GM08714 (cell line): ENCODE data around the gene CYP2S1.
"Not testable (repeated sequence)": the region's sequence is repeated elsewhere in the genome, so short reads cannot be mapped to it uniquely, and the experiment has no call there.

Experiments
- H3K4me3 ChIP-seq: fragments of 200-500 bp; sonication (Bioruptor generic); 2 replicates; pipeline ENCODE4 v1.5.1; 2014; ENCODE audit warnings: mild to moderate bottlenecking, low read length, inconsistent platforms
- ZNF274 ChIP-seq: IDR thresholded peaks from 2 replicates; pipeline ENCODE4 v1.6.1; 2012; ENCODE audit warnings: mild to moderate bottlenecking, low read depth, low read length

Gene CYP2S1, protein sequence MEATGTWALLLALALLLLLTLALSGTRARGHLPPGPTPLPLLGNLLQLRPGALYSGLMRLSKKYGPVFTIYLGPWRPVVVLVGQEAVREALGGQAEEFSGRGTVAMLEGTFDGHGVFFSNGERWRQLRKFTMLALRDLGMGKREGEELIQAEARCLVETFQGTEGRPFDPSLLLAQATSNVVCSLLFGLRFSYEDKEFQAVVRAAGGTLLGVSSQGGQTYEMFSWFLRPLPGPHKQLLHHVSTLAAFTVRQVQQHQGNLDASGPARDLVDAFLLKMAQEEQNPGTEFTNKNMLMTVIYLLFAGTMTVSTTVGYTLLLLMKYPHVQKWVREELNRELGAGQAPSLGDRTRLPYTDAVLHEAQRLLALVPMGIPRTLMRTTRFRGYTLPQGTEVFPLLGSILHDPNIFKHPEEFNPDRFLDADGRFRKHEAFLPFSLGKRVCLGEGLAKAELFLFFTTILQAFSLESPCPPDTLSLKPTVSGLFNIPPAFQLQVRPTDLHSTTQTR

DNA sequence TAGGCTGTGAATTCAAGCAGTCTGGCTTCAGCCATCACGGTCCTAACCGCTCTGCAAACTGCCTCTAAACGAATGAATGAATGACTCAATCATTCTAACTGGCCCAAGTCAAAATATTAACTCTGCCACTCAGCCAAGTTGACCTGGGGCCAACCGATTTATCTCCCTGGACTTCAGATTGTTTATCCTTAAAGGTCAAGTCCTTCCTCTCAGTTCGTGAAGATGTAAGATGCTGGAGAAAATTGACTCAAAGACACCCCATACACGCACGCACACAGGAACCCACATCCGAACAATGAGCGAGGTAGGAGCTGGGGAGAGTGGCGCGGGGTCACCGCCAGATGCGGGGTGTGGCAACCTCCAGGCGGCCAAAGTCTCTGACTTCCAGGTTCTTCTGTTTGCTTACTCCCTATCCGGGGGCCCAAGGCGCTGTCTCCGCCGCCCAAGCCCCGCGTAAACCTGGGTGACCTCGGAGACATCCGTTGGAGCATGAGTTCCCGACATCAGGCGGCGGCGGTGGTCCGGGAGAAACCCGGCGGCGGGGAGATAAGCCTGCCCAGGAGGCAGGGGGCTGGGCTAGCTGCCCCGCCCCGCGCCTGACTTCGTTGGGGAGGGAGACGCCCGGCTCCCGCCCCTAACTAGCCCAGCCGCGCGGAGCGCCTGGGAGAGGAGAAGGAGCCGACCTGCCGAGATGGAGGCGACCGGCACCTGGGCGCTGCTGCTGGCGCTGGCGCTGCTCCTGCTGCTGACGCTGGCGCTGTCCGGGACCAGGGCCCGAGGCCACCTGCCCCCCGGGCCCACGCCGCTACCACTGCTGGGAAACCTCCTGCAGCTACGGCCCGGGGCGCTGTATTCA lies at the start of gene CYP2S1:
TSS of gene CYP2S1 (plus strand) at position 646 of the 856 bp plus-strand sequence. CDS start at position 692, 46 bp downstream.
- no peak within 1 kb of the TSS for H3K4me3 ChIP-seq
- no peak for TF ChIP-seq ZNF274

DNA sequence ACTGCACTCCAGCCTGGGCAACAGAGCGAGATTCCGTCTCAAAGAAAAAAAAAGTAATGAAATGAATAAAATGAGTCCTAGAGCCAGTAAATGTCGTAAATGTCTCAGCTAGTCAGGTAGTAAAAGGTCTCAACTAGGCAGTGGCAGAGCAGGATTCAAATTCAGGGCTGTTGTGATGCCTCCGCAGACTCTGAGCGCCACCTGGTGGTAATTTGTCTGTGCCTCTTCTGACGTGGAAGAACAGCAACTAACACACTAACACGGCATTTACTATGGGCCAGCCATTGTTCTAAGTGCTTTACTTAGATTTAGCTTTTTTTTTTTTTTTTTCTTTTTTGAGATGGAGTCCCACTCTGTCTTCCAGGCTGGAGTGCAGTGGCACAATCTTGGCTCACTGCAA lies 48.6 kb upstream of the CYP2S1 start:
- no peak overlapping the region for H3K4me3 ChIP-seq
- TF ChIP-seq ZNF274: no peak

DNA sequence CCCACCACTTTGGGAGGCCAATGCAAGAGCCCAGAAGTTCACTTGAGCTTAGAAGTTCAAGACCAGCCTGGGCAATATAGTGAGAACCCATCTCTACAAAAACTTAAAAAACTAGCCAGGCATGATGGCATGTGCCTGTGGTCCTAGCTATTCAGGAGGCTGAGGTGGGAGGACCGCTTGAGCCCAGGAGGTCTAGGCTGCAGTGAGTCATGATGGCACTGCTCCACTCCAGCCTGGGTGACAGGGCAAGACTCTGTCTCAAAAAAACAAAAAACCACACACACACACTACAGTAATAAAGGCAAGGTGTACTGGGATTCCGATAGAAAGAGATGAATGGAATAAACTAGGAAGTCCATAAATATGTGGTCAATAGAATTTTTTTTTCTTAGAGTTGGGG lies 43.2 kb upstream of the CYP2S1 start:
- H3K4me3 ChIP-seq: no peak overlapping the region
- TF ChIP-seq ZNF274: no peak

DNA sequence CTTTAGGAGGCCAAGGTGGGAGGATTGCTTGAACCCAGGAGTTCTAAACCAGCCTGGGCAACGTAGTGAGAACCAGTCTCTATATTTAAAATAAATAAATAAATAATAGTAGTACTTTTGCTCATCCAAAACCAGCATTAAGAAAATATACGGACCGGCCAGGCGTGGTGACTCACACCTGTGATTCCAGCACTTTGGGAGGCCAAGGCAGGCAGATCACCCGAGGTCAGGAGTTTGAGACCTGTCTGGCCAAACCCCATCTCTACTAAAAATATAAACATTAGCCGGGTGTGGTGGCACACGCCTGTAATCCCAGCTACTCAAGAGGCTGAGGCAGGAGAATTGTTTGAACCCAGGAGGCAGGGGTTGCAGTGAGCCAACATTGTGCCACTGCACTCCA lies 42.0 kb upstream of the CYP2S1 start:
- not testable (repeated sequence) for H3K4me3 ChIP-seq

GRCh38 chr19:41154060-41154459 lies 39.0 kb upstream of the CYP2S1 start:
- no peak overlapping the region for H3K4me3 ChIP-seq
- no peak for TF ChIP-seq ZNF274

- no peak overlapping the region for H3K4me3 ChIP-seq
Measured at GRCh38 chr19:41156207-41156606, 36.8 kb upstream of the CYP2S1 start.

GRCh38 chr19:41159881-41160280 lies 33.1 kb upstream of the CYP2S1 start:
- no peak for TF ChIP-seq ZNF274

More at GRCh38 chr19:41156207-41156606, 36.8 kb upstream of the CYP2S1 start:
- TF ChIP-seq ZNF274: no peak

DNA sequence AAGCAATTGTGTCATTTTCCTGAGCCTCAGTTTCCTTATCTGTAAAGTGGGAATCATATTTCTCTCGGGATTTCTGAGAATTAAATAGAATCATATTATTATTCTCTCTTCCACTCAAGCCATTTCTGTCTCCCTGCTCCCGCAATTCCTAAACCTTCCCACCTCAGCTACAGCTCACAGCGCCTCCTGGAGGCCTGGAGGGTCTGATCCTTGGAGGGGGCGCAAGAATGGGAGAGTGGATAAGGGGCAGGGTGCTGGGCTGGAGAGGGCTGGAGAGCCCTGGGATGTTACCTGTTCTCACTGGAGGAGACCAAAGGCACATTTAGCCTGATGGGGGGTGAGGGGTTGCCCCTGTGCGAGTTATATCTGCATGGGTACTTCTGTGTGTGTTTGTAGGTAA lies 31.1 kb upstream of the CYP2S1 start:
- H3K4me3 ChIP-seq: no peak overlapping the region
- TF ChIP-seq ZNF274: no peak

More at GRCh38 chr19:41159881-41160280, 33.1 kb upstream of the CYP2S1 start:
- H3K4me3 ChIP-seq: no peak overlapping the region

DNA sequence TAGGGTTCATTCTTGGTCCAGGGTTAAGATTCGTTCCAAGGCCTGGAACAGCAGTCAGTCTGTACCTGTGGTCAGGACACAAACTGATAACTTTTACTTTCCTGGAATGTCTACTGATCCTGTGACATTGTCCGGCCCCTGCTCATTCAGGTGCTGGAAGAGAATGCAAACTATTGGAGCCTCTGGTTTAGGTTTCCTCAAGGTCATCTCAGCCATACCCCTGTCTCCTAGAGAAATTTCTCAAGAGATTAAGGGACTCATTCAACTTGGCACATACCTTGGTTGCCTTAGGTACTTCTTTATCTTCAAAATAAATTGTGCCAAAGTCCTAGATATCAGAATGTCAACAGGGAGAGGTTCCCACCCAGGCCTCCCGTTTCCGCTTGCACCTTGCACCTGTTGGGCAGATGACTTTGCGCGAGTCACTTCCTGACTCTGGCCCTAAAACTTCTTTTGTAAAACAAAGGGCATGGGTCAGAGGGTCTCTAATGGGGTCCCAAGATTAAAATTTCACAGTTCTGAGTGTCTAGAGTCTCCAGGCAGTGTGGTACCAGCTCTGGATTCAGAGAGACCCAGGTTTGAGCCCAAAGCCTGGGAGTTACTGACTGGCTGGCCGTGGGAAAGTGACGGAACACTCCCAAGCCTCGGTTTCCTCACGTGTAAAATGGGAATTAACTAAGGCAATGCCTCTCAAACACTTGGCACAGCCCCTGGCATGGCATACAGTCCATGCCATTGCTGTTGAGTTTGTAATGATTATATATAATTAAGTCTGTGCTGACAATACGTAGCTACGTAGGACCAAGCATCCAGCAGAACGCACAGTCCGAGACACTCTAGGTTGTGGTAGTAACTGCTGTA lies 25.8 kb upstream of the CYP2S1 start:
- H3K4me3 ChIP-seq: no peak overlapping the region
- no peak for TF ChIP-seq ZNF274

- no peak overlapping the region for H3K4me3 ChIP-seq
- TF ChIP-seq ZNF274: no peak
Measured at GRCh38 chr19:41172297-41173164, 20.5 kb upstream of the CYP2S1 start.

- no peak for TF ChIP-seq ZNF274
- no peak overlapping the region for H3K4me3 ChIP-seq
Measured at GRCh38 chr19:41174297-41174928, 18.6 kb upstream of the CYP2S1 start.

GRCh38 chr19:41175801-41176777 lies 16.9 kb upstream of the CYP2S1 start:
- no peak for TF ChIP-seq ZNF274
- no peak overlapping the region for H3K4me3 ChIP-seq

GRCh38 chr19:41180173-41180572 lies 12.8 kb upstream of the CYP2S1 start:
- not testable (repeated sequence) for H3K4me3 ChIP-seq
